IMR-90 (cell line): ENCODE measurements around the gene SLC2A6. TPM values are rescaled to one million over a fixed set of nuclear protein-coding genes. Genes with fewer than 3 reads are reported as not detected.

Source experiments
- ATAC-seq: fragments of 200-7000 bp; cut with Tn5 transposase; 2 replicates; pipeline ENCODE4 v1.9.1; 2020; ENCODE audit warnings: low read depth, mild to moderate bottlenecking, moderate library complexity
- BruUV-seq: library from RNA; stranded (reverse); fragments of 400-500 nt; replicated peaks from 2 replicates; lab custom pipeline; 2021; lab: Mats Ljungman, UMichigan
- CTCF ChIA-PET: fragments of 300-600 bp; formaldehyde crosslinking; extraction: SDS; loops from one replicate; lab custom pipeline; 2021; ENCODE audit warnings: antibody characterized with exemption; lab: Yijun Ruan, JAX
- POLR2A ChIA-PET: fragments of 300-600 bp; sonication (Branson Sonifier 250); formaldehyde crosslinking; loops from one replicate; lab custom pipeline; 2022; ENCODE audit warnings: antibody characterized with exemption; ENCODE audit not compliant: unreplicated experiment; lab: Charles Lee
- DNase-seq: peaks from one replicate; pipeline ENCODE4 v3.0.0; 2013
- H2AFZ ChIP-seq: replicated peaks from 2 replicates; pipeline ENCODE3; 2013; ENCODE audit warnings: low read length, mild to moderate bottlenecking; ENCODE audit not compliant: poor library complexity
- H2AK5ac ChIP-seq: 2 replicates; pipeline ENCODE4 v1.6.1; 2013; ENCODE audit warnings: low read depth, low read length, inconsistent platforms
- H2AK9ac ChIP-seq: replicated peaks from 2 replicates; pipeline ENCODE3; 2013; ENCODE audit warnings: mild to moderate bottlenecking, low read depth, low read length, moderate library complexity; ENCODE audit not compliant: poor library complexity
- H2BK120ac ChIP-seq: 2 replicates; pipeline ENCODE4 v1.6.1; 2013; ENCODE audit warnings: low read depth, low read length, inconsistent platforms
- H2BK15ac ChIP-seq: 3 replicates; pipeline ENCODE4 v1.6.1; 2013; ENCODE audit warnings: low read depth, low read length, inconsistent platforms
- H2BK20ac ChIP-seq: 2 replicates; pipeline ENCODE4 v1.6.1; 2013; ENCODE audit warnings: low read depth, mild to moderate bottlenecking, inconsistent platforms, low read length, moderate library complexity
- H2BK5ac ChIP-seq: 2 replicates; pipeline ENCODE4 v1.6.1; 2013; ENCODE audit warnings: mild to moderate bottlenecking, low read depth, low read length, inconsistent platforms; ENCODE audit not compliant: poor library complexity, severe bottlenecking
- H3K14ac ChIP-seq: replicated peaks from 2 replicates; pipeline ENCODE4 v1.6.1; 2013; ENCODE audit warnings: low read depth, low read length, inconsistent platforms
- H3K18ac ChIP-seq: 2 replicates; pipeline ENCODE4 v1.6.1; 2013; ENCODE audit warnings: low read depth, low read length, control low read depth
- H3K23ac ChIP-seq: 2 replicates; pipeline ENCODE4 v1.6.1; 2013; ENCODE audit warnings: low read depth, low read length, inconsistent platforms
- H3K27ac ChIP-seq: 2 replicates; pipeline ENCODE4 v1.5.1; 2013; ENCODE audit warnings: mild to moderate bottlenecking, control low read depth, low read length; ENCODE audit not compliant: insufficient read depth
- H3K27me3 ChIP-seq: 2 replicates; pipeline ENCODE4 v1.6.1; 2013; ENCODE audit warnings: low read length; ENCODE audit not compliant: control insufficient read depth, insufficient read depth
- H3K36me3 ChIP-seq: 2 replicates; pipeline ENCODE4 v1.6.1; 2013; ENCODE audit warnings: low read length, mixed read lengths; ENCODE audit not compliant: control insufficient read depth, insufficient read depth
- H3K4ac ChIP-seq: 2 replicates; pipeline ENCODE4 v1.6.1; 2013; ENCODE audit warnings: low read depth, low read length, inconsistent platforms
- H3K4me1 ChIP-seq: 2 replicates; pipeline ENCODE4 v1.6.1; 2013; ENCODE audit warnings: low read length, mixed read lengths; ENCODE audit not compliant: control insufficient read depth, insufficient read depth
- H3K4me2 ChIP-seq: 2 replicates; pipeline ENCODE4 v1.6.1; 2013; ENCODE audit warnings: low read depth, mild to moderate bottlenecking, control low read depth, low read length, moderate library complexity
- H3K4me3 ChIP-seq: 2 replicates; pipeline ENCODE4 v1.5.1; 2013; ENCODE audit warnings: low read depth, mild to moderate bottlenecking, control low read depth, low read length, moderate library complexity; ENCODE audit not compliant: insufficient read depth
- H3K56ac ChIP-seq: 2 replicates; pipeline ENCODE4 v1.6.1; 2013; ENCODE audit warnings: low read length, inconsistent platforms; ENCODE audit not compliant: insufficient read depth; ENCODE audit errors: extremely low read depth
- H3K79me1 ChIP-seq, 2 experiments: 2 replicates each; pipeline ENCODE4 v1.6.1; 2013; ENCODE audit warnings: low read length in 2 of 2, inconsistent platforms in 1 of 2, low read depth in 1 of 2
- H3K9ac ChIP-seq: 2 replicates; pipeline ENCODE4 v1.6.1; 2013; ENCODE audit warnings: low read depth, low read length, control low read depth
- H3K9me1 ChIP-seq: 2 replicates; pipeline ENCODE4 v1.6.1; 2013; ENCODE audit warnings: low read length, inconsistent platforms; ENCODE audit not compliant: insufficient read depth
- H3K9me3 ChIP-seq: 2 replicates; pipeline ENCODE4 v1.6.1; 2013; ENCODE audit warnings: low read length; ENCODE audit not compliant: control insufficient read depth, insufficient read depth
- H4K20me1 ChIP-seq: 2 replicates; pipeline ENCODE4 v1.6.1; 2013; ENCODE audit warnings: low read length, inconsistent platforms; ENCODE audit not compliant: insufficient read depth
- H4K5ac ChIP-seq: 2 replicates; pipeline ENCODE4 v1.6.1; 2013; ENCODE audit warnings: mild to moderate bottlenecking, low read depth, low read length, control low read depth
- H4K8ac ChIP-seq, 2 experiments: 2 replicates each; pipeline ENCODE4 v1.6.1; 2013; ENCODE audit warnings: low read depth in 2 of 2, low read length in 2 of 2, control low read depth in 1 of 2, inconsistent platforms in 1 of 2
- H4K91ac ChIP-seq: 2 replicates; pipeline ENCODE4 v1.6.1; 2013; ENCODE audit warnings: low read depth, low read length, inconsistent platforms; ENCODE audit not compliant: insufficient read depth
- BHLHE40 ChIP-seq: fragments of 150-350 bp; IDR thresholded peaks from 2 replicates; pipeline ENCODE4 v1.6.1; 2016; ENCODE audit warnings: mild to moderate bottlenecking, low read depth, low read length
- CEBPB ChIP-seq: IDR thresholded peaks from 2 replicates; pipeline ENCODE4 v1.6.1; 2012; ENCODE audit warnings: low read depth, low read length, improper control_type of control experiment
- CHD1 ChIP-seq: IDR thresholded peaks from 2 replicates; pipeline ENCODE4 v1.6.1; 2012; ENCODE audit warnings: low read depth, low read length, improper control_type of control experiment
- FOS ChIP-seq: fragments of 150-350 bp; IDR thresholded peaks from 2 replicates; pipeline ENCODE4 v1.6.1; 2016; ENCODE audit warnings: low read depth, low read length
- MAZ ChIP-seq: IDR thresholded peaks from 2 replicates; pipeline ENCODE4 v1.6.1; 2012; ENCODE audit warnings: low read depth, mild to moderate bottlenecking, low read length, improper control_type of control experiment, moderate library complexity, borderline replicate concordance
- MXI1 ChIP-seq: IDR thresholded peaks from 2 replicates; pipeline ENCODE4 v1.6.1; 2012; ENCODE audit warnings: low read depth, mild to moderate bottlenecking, low read length, moderate library complexity, borderline replicate concordance
- NFE2L2 ChIP-seq: fragments of 150-350 bp; IDR thresholded peaks from 2 replicates; pipeline ENCODE4 v1.6.1; 2016; ENCODE audit warnings: low read depth, mild to moderate bottlenecking, low read length
- POLR2A ChIP-seq: IDR thresholded peaks from 2 replicates; pipeline ENCODE4 v1.6.1; 2012; ENCODE audit warnings: mild to moderate bottlenecking, low read depth, low read length
- RCOR1 ChIP-seq: IDR thresholded peaks from 2 replicates; pipeline ENCODE4 v1.6.1; 2012; ENCODE audit warnings: mild to moderate bottlenecking, low read length, improper control_type of control experiment; ENCODE audit not compliant: insufficient replicate concordance
- RFX5 ChIP-seq: IDR thresholded peaks from 2 replicates; pipeline ENCODE4 v1.8.0; 2012; ENCODE audit warnings: low read depth, mild to moderate bottlenecking, low read length, moderate library complexity
- SMC3 ChIP-seq: fragments of 150-350 bp; IDR thresholded peaks from 2 replicates; pipeline ENCODE4 v1.6.1; 2016; ENCODE audit warnings: low read depth, mild to moderate bottlenecking, antibody characterized with exemption, low read length, moderate library complexity
- WGBS, 2 experiments: methylation state at CpG; one replicate each; pipeline versions ENCODE4 v1.1.5 to v1.1.7; 2013; ENCODE audit warnings: missing lambda C conversion rate in 2 of 2; ENCODE audit not compliant: insufficient read length in 1 of 2; ENCODE audit errors: extremely low coverage in 2 of 2; 5-methylcytosine and 5-hydroxymethylcytosine counted together
- dilution Hi-C: fragments of 300-500 bp; cut with HindIII; formaldehyde crosslinking; loops from one replicate; pipeline ENCODE4 v1.14.3; 2018; ENCODE audit warnings: low sequenced_read_pairs; ENCODE audit not compliant: unreplicated experiment
- in situ Hi-C: fragments of 300-500 bp; cut with MboI; formaldehyde crosslinking; loops from 3 replicates; pipeline ENCODE4 v1.14.3; 2019; ENCODE audit warnings: low sequenced_read_pairs, inconsistent platforms, mixed read lengths
- intact Hi-C: fragments of 100-400 bp; cut with micrococcal nuclease; formaldehyde crosslinking; loops from 2 replicates; pipeline ENCODE4 v1.10.0; 2022
- polyA plus RNA-seq, 3 experiments: library from polyadenylated mRNA; depleted of rRNA; stranded (reverse); fragments of >200 nt; gene quantifications; 2 replicates each; pipeline ENCODE4 v1.2.3, GENCODE V29; 2012; ENCODE audit warnings: low replicate concordance in 1 of 3
- total RNA-seq: library from RNA; depleted of rRNA; stranded (reverse); fragments of >200 nt; gene quantifications from 2 replicates; pipeline ENCODE4 v1.2.3, GENCODE V29; 2012
- TF ChIP-seq, protein P1 (sequence below): fragments of 150-350 bp; IDR thresholded peaks from 2 replicates; pipeline ENCODE4 v1.6.1; 2016; ENCODE audit warnings: low read depth, mild to moderate bottlenecking, low read length, moderate library complexity, borderline replicate concordance
- TF ChIP-seq, protein P2 (sequence below): conservative IDR thresholded peaks from 2 replicates; pipeline ENCODE4 v1.5.1; 2012; ENCODE audit warnings: mild to moderate bottlenecking, low read depth, low read length, improper control_type of control experiment
- TF ChIP-seq, protein P3 (sequence below): fragments of 150-350 bp; IDR thresholded peaks from 2 replicates; pipeline ENCODE4 v1.6.1; 2017; ENCODE audit warnings: mild to moderate bottlenecking, antibody characterized with exemption, low read length, low read depth

Gene SLC2A6
- total and polyA plus RNA-seq, 2 of the 4 experiments (the other 2 are of a cell fraction) = 2.9 to 8.5 TPM

DNA sequence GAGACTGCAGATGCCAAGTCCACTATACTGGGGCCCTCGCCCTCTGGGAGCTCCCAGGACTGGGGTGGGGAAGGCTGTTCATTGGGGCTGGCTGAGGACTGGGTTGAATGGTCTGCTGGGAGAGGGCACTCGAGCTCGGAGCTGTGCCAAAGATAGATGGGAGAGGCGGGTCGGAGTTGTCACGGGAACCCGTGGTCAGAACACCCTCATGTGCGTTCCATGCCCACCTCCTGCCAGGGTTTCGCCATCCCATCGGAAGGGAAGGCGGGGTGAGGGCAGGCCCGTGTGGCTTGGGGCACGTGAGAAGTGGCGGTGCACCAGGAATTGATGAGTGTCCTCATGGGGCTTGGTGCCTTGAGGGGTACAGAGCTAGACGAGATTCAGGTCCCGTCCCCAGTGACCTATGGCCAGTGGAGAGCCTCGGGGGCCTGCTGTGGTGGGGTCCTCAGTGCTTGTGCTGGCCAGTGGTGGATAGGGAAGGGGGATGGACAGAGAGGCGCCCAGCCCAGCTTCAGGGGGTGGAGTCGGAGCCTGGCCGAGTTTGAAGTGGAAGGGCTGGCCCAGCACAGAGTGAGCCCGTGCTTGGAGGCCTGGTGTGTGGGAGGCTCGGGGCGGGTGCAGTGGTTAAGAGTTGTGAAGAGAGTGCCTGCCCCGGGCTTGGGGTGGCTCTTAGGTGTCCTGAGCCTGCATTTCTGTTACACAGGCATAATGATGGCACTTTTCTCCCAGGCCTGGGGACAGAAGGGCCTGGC lies 14.9 kb downstream of the SLC2A6 start:
- in situ Hi-C loops (no loop called here), intact Hi-C loops (no loop called here), dilution Hi-C loops (no loop called here)
- H3K9ac ChIP-seq = no peak overlapping the region
- H2AK9ac ChIP-seq = no peak overlapping the region
- WGBS, 2 experiments = 97% methylated on average over 5 of the region's 24 CpGs; no CpG with 5 or more reads in 1 of the 2 experiments
- H4K8ac ChIP-seq = no peak overlapping the region
- no peaks in the 10 kb centered on the region for H3K9me3 ChIP-seq
- no peak overlapping the region for H3K18ac ChIP-seq
- no peak overlapping the region for H2BK5ac ChIP-seq
- peaks cover 7% of the 10 kb centered on the region; the same call in 1 of the 2 replicates for H3K4me1 ChIP-seq
- H3K36me3 ChIP-seq = peaks cover 7% of the 10 kb centered on the region
- no peak overlapping the region for H3K14ac ChIP-seq
- no peak overlapping the region for H3K4ac ChIP-seq
- TF ChIP-seq, protein P1, sequence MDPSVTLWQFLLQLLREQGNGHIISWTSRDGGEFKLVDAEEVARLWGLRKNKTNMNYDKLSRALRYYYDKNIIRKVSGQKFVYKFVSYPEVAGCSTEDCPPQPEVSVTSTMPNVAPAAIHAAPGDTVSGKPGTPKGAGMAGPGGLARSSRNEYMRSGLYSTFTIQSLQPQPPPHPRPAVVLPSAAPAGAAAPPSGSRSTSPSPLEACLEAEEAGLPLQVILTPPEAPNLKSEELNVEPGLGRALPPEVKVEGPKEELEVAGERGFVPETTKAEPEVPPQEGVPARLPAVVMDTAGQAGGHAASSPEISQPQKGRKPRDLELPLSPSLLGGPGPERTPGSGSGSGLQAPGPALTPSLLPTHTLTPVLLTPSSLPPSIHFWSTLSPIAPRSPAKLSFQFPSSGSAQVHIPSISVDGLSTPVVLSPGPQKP = no peak
- TF ChIP-seq FOS = no peak
- TF ChIP-seq CEBPB = no peak
- TF ChIP-seq POLR2A = no peak
- no peak for TF ChIP-seq CHD1
- TF ChIP-seq, protein P2, sequence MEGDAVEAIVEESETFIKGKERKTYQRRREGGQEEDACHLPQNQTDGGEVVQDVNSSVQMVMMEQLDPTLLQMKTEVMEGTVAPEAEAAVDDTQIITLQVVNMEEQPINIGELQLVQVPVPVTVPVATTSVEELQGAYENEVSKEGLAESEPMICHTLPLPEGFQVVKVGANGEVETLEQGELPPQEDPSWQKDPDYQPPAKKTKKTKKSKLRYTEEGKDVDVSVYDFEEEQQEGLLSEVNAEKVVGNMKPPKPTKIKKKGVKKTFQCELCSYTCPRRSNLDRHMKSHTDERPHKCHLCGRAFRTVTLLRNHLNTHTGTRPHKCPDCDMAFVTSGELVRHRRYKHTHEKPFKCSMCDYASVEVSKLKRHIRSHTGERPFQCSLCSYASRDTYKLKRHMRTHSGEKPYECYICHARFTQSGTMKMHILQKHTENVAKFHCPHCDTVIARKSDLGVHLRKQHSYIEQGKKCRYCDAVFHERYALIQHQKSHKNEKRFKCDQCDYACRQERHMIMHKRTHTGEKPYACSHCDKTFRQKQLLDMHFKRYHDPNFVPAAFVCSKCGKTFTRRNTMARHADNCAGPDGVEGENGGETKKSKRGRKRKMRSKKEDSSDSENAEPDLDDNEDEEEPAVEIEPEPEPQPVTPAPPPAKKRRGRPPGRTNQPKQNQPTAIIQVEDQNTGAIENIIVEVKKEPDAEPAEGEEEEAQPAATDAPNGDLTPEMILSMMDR = no peak
- TF ChIP-seq RFX5 = no peak
- no peak for TF ChIP-seq MAZ
- TF ChIP-seq BHLHE40 = no peak
- TF ChIP-seq RCOR1 = no peak
- no peak for TF ChIP-seq NFE2L2
- TF ChIP-seq, protein P3, sequence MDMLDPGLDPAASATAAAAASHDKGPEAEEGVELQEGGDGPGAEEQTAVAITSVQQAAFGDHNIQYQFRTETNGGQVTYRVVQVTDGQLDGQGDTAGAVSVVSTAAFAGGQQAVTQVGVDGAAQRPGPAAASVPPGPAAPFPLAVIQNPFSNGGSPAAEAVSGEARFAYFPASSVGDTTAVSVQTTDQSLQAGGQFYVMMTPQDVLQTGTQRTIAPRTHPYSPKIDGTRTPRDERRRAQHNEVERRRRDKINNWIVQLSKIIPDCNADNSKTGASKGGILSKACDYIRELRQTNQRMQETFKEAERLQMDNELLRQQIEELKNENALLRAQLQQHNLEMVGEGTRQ = no peak
- no peak for TF ChIP-seq MXI1
- TF ChIP-seq SMC3 = no peak
- H3K9me1 ChIP-seq = 0 out of 2 replicates have a peak, but pooled peaks cover 4% of the 10 kb centered on the region
- H3K27ac ChIP-seq = no peak overlapping the region
- POLR2A ChIA-PET = no interaction called here
- H4K91ac ChIP-seq = no peak overlapping the region
- no peak overlapping the region for H2AK5ac ChIP-seq
- no peak overlapping the region for H2AFZ ChIP-seq
- H3K56ac ChIP-seq = no peak overlapping the region
- no peak overlapping the region for H2BK20ac ChIP-seq
- no peak overlapping the region for H2BK120ac ChIP-seq
- H4K5ac ChIP-seq = no peak overlapping the region
- H3K23ac ChIP-seq = no peak overlapping the region
- H3K79me1 ChIP-seq = peaks cover 0 to 6% of the 10 kb centered on the region in 2 experiments; a peak in 3 of 4 replicates
- no peaks in the 10 kb centered on the region for H4K20me1 ChIP-seq
- DNase-seq (no peak), ATAC-seq (no peak)
- no peak overlapping the region for H2BK15ac ChIP-seq
- H3K4me2 ChIP-seq = no peak overlapping the region
- CTCF ChIA-PET = no interaction called here
- H3K4me3 ChIP-seq = no peak overlapping the region
- H3K27me3 ChIP-seq = no peaks in the 10 kb centered on the region
- no TSS peak for BruUV-seq
